Osteoblast (primary cell): ENCODE results near the gene ILKAP. TPM values are rescaled to one million over a fixed set of nuclear protein-coding genes. Genes with fewer than 3 reads are reported as not detected.

Source experiments
- DNase-seq: peaks from one replicate; pipeline ENCODE4 v3.0.0; 2011; ENCODE audit warnings: low spot score, mixed read lengths; ENCODE audit not compliant: insufficient read length; ENCODE audit errors: missing footprints
- H2AFZ ChIP-seq: 2 replicates; pipeline ENCODE4 v1.6.0; 2011; ENCODE audit warnings: mild to moderate bottlenecking, low read length
- H3K27ac ChIP-seq: 2 replicates; pipeline ENCODE4 v1.5.1; 2011; ENCODE audit warnings: mild to moderate bottlenecking, low read depth, low read length, moderate library complexity
- H3K27me3 ChIP-seq: 2 replicates; pipeline ENCODE4 v1.6.0; 2012; ENCODE audit warnings: mild to moderate bottlenecking, control low read depth, inconsistent platforms, low read length, moderate library complexity; ENCODE audit not compliant: insufficient read depth
- H3K36me3 ChIP-seq: 2 replicates; pipeline ENCODE4 v1.5.1; 2011; ENCODE audit warnings: mild to moderate bottlenecking, low read length, control low read depth, moderate library complexity; ENCODE audit not compliant: insufficient read depth
- H3K4me1 ChIP-seq: 2 replicates; pipeline ENCODE4 v1.5.1; 2011; ENCODE audit warnings: mild to moderate bottlenecking, low read length, control low read depth, moderate library complexity; ENCODE audit not compliant: insufficient read depth
- H3K4me2 ChIP-seq: 2 replicates; pipeline ENCODE4 v1.6.0; 2011; ENCODE audit warnings: mild to moderate bottlenecking, low read length; ENCODE audit not compliant: insufficient read depth
- H3K4me3 ChIP-seq: fragments of 200-600 bp; sonication (generic); 3 replicates; pipeline ENCODE4 v1.5.1; 2012; ENCODE audit warnings: mild to moderate bottlenecking, low read length, inconsistent platforms; ENCODE audit not compliant: insufficient read depth
- H3K79me2 ChIP-seq: 2 replicates; pipeline ENCODE4 v1.6.0; 2012; ENCODE audit warnings: mild to moderate bottlenecking, low read length, control low read depth, inconsistent platforms; ENCODE audit not compliant: insufficient read depth
- H3K9me3 ChIP-seq: 2 replicates; pipeline ENCODE4 v1.5.1; 2011; ENCODE audit warnings: low read depth, low read length, control low read depth
- H4K20me1 ChIP-seq: 2 replicates; pipeline ENCODE4 v1.6.0; 2012; ENCODE audit warnings: mild to moderate bottlenecking, low read length, control low read depth; ENCODE audit not compliant: insufficient read depth
- total RNA-seq: library from RNA; depleted of rRNA; stranded (reverse); fragments of >200 nt; gene quantifications from 2 replicates; pipeline ENCODE4 v1.2.3, GENCODE V29; 2012
- TF ChIP-seq, protein P1 (sequence below): IDR thresholded peaks from 2 replicates; pipeline ENCODE4 v1.5.1; 2011; ENCODE audit warnings: mild to moderate bottlenecking, low read depth, low read length, moderate library complexity; ENCODE audit errors: extremely low read depth

The ILKAP gene
- total RNA-seq, 1 donor: 24.2 TPM

DNA sequence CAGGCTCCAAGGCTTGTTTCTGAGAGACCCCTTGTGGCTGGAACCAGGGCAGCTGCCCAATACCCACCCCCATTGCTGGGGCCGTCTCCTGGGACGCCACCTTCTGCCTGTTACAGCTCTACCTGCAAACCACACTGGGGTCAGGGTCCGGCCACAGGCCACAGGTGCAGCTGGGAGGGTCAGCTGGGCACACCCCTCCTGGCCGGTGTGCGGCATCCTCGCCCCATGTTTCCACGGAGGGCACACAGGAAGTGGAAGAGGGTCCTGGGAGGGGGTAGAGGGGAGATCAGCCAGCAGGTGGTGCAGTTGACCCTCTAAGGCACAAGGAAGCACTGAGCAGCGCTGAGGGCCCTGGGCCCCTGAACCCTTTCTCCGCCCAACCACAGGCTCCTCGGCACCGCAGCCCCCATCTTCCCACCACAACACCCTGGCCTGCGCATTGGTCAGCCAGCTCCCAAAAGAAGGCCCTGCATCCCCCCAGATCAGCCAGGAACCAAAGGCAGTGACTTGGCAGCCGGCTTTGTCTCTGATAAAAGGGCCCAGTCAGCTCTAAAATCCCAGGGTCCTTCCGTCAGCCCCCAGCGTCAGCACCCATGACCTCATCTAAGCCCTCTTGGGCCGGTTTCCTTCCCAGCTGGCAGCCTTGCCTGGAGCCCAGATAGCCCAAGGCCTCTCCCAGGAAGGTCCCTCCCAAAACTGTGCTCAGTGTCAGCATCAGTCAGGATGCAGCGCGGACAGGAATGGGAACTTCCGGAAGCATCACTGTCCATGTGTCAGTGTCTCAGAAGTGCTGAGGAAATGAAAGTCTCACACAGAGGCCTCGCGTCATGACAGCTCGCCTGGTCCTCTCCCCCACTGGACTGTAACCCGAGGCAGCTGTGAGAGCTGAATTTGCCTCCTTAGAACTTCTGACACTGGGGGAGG lies 43.0 kb downstream of the ILKAP start:
- H3K4me2 ChIP-seq: no peak overlapping the region
- H3K9me3 ChIP-seq: no peaks in the 10 kb centered on the region
- no peaks in the 10 kb centered on the region for H3K79me2 ChIP-seq
- TF ChIP-seq, protein P1, sequence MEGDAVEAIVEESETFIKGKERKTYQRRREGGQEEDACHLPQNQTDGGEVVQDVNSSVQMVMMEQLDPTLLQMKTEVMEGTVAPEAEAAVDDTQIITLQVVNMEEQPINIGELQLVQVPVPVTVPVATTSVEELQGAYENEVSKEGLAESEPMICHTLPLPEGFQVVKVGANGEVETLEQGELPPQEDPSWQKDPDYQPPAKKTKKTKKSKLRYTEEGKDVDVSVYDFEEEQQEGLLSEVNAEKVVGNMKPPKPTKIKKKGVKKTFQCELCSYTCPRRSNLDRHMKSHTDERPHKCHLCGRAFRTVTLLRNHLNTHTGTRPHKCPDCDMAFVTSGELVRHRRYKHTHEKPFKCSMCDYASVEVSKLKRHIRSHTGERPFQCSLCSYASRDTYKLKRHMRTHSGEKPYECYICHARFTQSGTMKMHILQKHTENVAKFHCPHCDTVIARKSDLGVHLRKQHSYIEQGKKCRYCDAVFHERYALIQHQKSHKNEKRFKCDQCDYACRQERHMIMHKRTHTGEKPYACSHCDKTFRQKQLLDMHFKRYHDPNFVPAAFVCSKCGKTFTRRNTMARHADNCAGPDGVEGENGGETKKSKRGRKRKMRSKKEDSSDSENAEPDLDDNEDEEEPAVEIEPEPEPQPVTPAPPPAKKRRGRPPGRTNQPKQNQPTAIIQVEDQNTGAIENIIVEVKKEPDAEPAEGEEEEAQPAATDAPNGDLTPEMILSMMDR: no peak
- no peak overlapping the region for H2AFZ ChIP-seq
- H3K27ac ChIP-seq: no peak overlapping the region
- DNase-seq: peak; percentile 85
- no peaks in the 10 kb centered on the region for H4K20me1 ChIP-seq
- peaks cover 4% of the 10 kb centered on the region for H3K4me1 ChIP-seq
- no peaks in the 10 kb centered on the region for H3K36me3 ChIP-seq
- peaks cover 6% of the 10 kb centered on the region for H3K27me3 ChIP-seq
- H3K4me3 ChIP-seq: no peak overlapping the region

DNA sequence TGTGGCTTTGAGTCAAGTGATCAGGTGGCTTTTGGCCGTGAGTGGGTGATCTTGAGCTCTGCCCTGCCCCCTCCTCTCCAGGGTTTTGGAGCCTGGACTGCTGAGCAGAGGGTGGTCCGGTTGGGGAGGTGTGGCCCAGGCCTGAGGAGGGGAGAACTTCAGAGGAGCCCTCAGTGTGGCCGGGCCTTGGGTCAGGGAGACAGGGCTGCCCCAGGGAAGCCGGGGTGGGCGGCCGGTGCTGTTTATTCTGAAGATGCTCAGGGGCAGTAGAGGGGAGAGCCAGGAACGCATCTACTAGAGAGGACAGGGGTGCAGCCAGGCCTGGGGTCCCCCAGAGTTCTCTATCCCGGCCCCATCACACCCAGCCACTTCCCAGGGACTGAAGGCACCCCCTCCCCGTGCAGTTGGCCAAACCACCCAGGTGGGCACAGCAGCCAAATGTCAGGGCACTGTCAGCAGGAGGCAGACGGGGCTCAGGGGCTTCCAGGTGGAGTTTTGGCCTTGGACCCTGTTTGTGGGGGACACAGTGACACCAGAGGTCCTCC lies 43.8 kb downstream of the ILKAP start:
- H3K4me3 ChIP-seq: peak overlapping the region; percentile 58
- peaks cover 6% of the 10 kb centered on the region for H3K27me3 ChIP-seq

DNA sequence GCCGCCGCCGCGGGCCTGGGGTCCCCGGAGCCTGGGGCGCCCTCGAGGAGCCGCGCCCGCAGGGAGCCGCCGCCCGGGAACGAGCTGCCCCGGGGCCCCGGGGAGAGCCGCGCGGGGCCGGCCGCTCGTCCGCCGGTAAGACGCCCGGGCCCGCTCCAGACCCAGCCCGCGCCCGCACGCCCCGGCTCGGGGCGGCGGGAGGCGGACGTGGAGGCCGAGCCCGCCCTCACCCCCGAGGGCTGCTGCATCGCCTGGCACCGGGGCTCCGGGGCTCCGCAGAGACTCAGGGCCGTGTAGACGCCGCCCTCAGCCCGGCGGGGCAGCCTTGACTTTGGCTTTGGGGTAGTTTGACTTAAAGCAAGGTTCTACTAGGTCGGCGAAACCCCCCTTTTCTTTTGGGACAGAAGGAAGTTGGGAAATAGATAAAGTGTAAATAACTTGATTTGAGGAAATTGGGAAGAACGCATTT lies 44.4 kb downstream of the ILKAP start:
- Histone ChIP-seq H3K4me3 (peak overlapping the region; percentile 58), H3K4me1 (peaks cover 4% of the 10 kb centered on the region), H3K4me2 (peak overlapping the region; percentile 78), H3K9me3 (no peaks in the 10 kb centered on the region), H3K36me3 (no peaks in the 10 kb centered on the region), H3K79me2 (no peaks in the 10 kb centered on the region), H4K20me1 (no peaks in the 10 kb centered on the region), H3K27ac (no peak overlapping the region), H2AFZ (peak overlapping the region; percentile 41), H3K27me3 (peaks cover 6% of the 10 kb centered on the region)
- TF ChIP-seq, protein P1: no peak
- DNase-seq: peak; percentile 92

More for the DNA sequence above, 43.8 kb downstream of the ILKAP start:
- Histone ChIP-seq H2AFZ (no peak overlapping the region), H3K36me3 (no peaks in the 10 kb centered on the region), H3K9me3 (no peaks in the 10 kb centered on the region), H3K4me1 (peaks cover 4% of the 10 kb centered on the region), H3K4me2 (peak overlapping the region; percentile 78), H3K27ac (no peak overlapping the region), H3K79me2 (no peaks in the 10 kb centered on the region), H4K20me1 (no peaks in the 10 kb centered on the region)
- TF ChIP-seq, protein P1: no peak
- DNase-seq: peak; percentile 60

DNA sequence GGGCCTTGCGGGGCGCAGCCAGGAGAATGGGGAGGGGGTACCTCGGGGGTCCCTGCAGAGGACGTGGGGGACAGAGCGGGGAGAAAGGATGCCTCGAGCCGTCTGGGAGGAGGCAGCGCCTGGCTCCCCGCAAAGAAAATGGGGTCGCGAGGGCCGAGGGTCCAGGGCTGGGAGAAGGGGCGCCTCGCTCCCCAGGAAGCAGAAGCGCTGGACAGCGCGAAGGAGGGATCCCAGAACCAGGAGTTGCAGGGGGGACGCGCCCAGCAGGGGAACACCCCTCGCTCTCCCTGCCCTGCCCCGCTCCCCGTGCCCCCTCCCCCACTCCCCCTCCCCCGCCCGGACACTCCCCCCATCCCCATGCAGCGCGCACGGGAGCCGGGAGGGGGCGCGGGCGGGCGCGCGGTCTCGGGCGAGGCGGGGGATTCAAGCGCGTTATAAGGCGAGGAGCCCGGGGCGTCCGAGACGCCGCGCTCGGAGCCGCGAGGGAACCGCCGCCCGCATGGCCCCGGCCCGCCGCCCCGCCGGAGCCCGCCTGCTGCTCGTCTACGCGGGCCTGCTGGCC lies 44.9 kb downstream of the ILKAP start, which contains the start of gene ERFE:
TSS of gene ERFE (plus strand) at position 462 of the 562 bp plus-strand sequence. CDS start at position 500, 38 bp downstream.
- peak within 1 kb of the TSS; percentile 41 for H2AFZ ChIP-seq
- peak within 1 kb of the TSS; percentile 78 for H3K4me2 ChIP-seq
- H3K36me3 ChIP-seq: no peaks in the 10 kb centered on the region
- no peaks in the 10 kb centered on the region for H4K20me1 ChIP-seq
- H3K79me2 ChIP-seq: no peaks in the 10 kb centered on the region
- peak; percentile 98 for DNase-seq
- no peak within 1 kb of the TSS for H3K27ac ChIP-seq
- H3K9me3 ChIP-seq: no peaks in the 10 kb centered on the region
- TF ChIP-seq, protein P1: no peak
- H3K4me3 ChIP-seq: peak within 1 kb of the TSS; percentile 58
- peaks cover 6% of the 10 kb centered on the region for H3K27me3 ChIP-seq
- peaks cover 4% of the 10 kb centered on the region for H3K4me1 ChIP-seq
